CD4-positive, alpha-beta T cell treated with Interleukin-4 for 1 hour (primary cell): Measurements from ENCODE around the gene HIVEP3.

Experiments
- DNase-seq, 2 donors: peaks; one replicate each; pipeline ENCODE4 v3.0.0-alpha.2; 2020 to 2022

Gene HIVEP3

DNA sequence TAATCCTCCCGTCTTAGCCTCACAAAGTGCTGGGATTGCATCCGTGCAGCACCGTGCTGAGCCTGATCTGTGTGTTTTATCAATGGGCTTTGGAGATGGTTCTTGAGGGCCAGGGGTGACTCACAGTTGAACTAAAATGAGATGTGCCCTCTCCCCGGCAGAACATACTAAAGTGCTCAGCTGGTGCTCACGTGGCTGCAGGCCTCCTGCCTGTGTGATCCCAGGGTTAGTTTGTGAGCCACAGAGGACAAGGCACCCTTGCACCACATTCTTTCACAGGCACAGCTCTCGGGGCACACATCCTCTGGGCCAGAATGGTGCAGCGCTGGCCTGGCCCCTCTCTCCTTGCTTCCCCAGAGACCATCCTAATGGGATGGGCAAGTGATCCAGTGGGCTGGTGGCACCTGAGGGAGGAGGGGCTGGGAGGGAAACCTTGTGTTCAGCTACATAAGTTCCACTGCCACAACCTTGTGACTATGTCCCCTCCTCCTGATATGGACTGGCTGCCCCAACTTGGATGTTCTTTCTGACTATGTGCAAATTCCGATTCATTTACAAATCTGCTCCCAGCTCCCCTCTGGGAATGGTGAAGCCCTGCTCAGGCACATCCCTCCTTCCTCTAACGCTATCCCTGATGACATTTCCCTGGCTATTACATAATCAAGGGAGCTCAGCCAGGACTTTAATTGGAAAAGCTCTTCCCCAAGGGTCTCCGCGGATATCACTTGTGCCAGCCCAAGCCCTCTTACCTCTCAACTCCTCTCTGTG, 237.2 kb downstream of the HIVEP3 start:
- no peak for DNase-seq

- no peak for DNase-seq
These were observed 238.7 kb downstream of the HIVEP3 start for GRCh38 chr1:41679994-41680393.

DNA sequence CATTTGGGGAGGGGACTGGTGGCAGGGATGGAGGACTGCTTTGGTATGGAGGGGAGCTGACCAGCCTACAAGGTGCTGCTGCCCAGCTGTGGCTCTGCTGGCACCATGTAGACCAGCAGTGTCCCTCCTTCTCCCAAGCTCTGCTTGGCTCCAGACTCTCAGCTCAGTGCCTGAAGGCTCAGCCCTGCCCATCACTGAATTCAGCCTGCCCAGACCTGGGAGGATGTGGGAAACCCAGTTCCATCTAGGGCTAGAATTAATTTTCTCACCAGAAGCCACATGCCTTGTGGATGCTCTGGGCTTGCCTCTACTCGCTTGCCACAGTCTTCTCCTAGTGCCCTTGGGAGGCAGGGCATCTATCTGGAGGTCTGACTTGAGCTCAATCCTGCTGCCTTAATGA, 239.2 kb downstream of the HIVEP3 start:
- DNase-seq: no peak

DNA sequence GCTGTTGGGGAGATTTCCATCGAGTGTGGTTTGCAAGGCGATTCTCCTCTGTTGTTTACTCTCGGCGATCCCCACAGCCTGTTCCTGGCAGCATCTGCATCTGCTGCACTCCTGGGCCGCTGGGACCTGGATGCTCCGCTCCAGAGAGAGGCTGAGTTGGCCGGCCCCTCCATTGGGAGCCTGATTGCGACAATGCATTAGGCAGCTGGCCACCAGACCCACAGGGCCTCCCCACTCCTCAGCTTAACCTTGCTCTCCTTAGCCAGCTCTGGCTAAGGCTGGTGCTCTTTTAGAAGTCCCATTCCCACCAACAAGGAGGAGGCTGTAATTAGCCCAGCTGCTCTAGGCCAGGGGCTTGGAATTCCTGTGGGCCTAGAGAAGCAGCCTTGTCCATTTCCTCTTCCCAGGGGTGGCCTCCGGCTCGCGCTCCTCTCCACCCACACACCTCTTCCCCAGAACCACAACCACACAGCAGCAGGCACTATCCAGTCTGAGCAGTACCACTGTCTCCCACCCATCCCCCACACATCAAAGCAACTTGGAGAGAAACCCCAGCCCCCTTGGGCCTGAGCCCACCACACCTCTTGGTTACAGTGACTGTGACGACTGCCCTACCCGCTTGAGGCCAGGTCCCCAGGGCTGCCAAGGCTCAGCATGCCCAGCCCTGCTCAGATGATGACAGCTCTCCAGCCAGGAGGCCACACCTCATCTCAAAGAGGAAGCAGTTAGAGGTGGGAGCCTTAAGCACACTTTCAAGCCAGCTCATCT, 240.4 kb downstream of the HIVEP3 start:
- peak in 1 of 2 donors; percentile 41 for DNase-seq

DNA sequence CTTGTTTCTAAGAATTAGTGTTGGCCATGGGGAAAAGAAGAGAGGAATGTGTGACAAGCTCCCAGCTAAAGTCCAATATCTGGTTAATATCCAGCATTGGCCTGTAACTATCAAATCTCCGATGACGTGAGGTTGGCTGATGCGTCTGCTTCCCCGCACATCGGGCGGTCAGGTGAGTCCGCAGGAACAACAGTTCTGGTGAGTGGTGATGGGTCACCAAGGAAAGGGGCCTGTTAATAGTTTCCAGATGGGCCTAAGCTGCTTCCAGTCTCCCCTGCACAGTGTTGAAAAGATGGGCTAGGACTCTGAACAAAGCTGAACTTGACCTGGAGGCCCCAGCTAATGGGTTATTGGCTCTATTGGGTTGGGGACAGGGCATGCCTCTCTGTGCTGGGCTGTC, 241.1 kb downstream of the HIVEP3 start:
- DNase-seq: no peak

DNA sequence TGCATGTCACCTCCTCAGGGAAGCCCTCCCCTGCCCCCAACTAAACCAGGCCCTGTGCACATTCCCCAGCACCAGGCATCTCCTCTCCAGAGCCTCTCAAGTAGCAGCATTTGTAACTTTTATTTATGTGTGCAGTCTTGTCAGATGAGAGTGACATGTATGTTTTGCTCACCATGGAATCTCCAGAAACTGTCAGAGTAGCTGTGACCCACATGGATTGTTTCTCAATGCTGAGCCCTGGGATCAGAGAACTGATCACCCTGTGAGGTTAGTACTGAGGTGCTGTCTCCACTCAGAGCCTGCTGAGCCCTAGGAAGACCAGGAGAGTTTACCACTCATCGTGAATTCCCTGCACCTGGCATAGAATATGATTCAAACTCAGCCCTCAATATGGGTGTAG, 243.3 kb downstream of the HIVEP3 start:
- no peak for DNase-seq

GRCh38 chr1:41674522-41674921, 244.2 kb downstream of the HIVEP3 start:
- DNase-seq: no peak

- peak; percentile 73 to 77 for DNase-seq
These were observed 244.9 kb downstream of the HIVEP3 start for GRCh38 chr1:41673806-41674205.

GRCh38 chr1:41673378-41673777, 245.3 kb downstream of the HIVEP3 start:
- DNase-seq: peak; percentile 66 to 77

GRCh38 chr1:41672641-41673361, 245.9 kb downstream of the HIVEP3 start:
- no peak for DNase-seq

DNA sequence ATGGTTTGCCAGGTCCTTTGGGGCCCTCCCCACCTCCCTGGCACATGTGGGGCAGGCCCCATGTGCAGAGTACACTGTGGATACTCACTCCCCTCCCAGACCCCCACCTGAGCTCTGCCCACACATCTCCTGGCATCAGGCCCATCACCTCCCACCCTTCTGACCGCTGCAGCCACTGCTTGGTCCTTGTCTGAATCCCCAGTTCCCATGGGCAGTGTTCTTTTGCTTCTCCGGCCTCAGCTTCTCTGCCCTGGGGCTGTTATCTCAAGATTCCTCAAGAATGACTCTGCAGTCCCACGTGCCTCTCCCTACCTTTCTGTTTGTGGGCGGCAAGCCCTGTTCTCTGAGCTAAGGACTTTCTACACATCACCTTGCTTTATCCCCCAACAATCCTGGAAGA, 246.5 kb downstream of the HIVEP3 start:
- DNase-seq: no peak

GRCh38 chr1:41671116-41671755, 247.5 kb downstream of the HIVEP3 start:
- no peak for DNase-seq

GRCh38 chr1:41670217-41670957, 248.3 kb downstream of the HIVEP3 start:
- no peak for DNase-seq

DNA sequence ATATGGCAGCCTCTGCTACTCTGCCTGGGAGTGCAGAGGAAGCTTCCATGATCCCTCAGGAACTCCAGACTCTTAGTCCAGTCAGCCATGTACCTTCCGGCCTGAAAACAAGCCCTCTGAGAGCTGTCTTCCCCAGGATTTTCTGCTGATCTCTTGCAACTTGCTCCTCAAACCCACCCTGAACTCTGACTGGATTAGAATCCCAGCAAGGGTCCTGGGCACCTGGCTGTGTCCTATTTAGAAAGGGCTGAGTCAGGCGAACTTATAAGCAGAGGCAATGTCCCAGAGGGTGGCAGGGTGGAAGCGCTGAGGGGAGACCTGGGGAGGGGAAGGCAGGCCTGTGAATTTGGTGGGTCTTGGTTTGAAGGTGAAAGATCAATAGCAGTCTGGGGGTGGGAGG, 249.8 kb downstream of the HIVEP3 start:
- DNase-seq: no peak

- no peak for DNase-seq
These were observed 250.6 kb downstream of the HIVEP3 start for GRCh38 chr1:41668054-41668660.

- peak; percentile 79 to 81 for DNase-seq
These were observed 251.6 kb downstream of the HIVEP3 start for GRCh38 chr1:41666981-41667631.

DNA sequence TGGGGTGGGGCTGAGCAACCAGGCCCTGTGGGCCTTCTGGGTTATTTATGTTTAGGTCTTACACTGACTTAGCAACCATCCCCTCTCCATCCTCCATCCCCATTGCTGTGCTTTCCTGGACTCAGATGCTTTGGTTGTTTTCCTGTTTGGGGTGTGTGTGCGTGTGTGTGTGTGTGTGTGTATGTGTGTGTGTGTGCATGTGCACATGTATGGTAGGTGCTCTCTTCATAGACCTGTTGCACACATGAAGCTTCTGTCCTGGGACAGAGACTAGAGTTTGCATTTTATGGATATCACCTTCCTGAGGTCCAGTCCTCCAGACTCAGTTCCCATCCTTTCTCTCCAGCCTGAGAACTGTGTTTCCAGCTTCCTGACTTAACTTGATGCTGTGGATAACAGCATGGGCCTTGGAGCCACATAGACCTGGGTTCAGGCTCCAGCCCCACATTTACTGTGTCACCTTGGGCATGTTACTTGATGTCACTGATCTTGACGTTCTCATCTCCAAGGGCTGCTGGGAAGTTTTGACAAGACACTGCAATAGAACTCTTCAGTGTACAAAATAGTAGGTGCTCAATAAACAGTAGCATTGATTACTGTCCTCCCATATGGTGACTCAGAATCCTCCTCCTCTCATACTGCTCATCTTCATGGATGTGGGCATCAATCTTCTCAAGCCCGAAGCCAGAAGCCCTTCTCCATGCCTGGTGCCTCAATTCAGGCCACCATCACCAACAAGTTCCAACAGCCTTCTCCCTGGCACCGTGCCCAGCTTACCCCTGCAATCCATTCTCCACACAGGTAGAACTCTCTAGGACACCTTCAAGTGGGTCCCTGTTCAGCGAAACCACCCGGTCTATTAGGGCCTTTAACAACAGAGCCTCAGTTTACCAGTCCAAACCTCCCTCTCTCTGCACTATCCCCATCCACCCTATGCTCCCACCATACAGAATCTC, 252.5 kb downstream of the HIVEP3 start:
- no peak for DNase-seq

DNA sequence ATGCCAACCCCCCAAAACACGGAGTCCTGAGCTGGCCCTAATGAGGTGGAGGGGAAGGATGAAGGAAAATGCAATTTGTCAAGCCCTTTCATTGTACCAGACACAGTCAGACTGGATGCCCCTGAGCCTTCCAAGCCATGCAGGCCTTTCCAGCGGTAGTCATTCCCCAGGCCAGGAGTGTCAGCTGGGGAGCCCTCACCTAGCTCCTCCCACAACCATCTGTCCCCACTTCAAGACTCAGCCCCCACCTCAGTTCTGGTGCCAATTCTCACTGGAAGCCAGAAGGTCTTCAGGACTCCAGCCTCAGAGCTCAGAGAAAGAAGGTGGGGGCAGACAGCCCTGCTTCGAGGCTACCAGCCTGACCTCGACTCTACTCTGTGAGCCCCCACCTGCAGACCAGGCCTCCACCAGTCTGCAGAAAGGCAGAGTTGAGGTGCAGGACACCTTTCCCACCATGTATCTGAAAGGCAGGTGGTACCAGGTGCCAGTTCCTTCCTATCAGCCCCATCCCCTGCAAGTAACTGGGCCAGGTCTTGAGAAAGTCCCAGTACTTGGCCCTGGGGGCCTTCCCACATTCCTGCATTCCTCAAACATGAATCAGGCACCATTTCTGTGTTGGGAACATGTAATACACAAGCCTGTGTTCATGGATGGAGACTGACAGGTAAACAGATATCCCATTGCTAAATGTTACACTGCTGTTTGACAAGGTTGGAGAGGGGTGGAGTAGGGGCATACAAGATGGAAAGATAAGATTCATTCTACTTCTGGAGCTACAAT, 253.7 kb downstream of the HIVEP3 start:
- DNase-seq: no peak

GRCh38 chr1:41663671-41664400, 254.9 kb downstream of the HIVEP3 start:
- DNase-seq: no peak
